Measurements from ENCODE around the gene MESD. TPM values are rescaled to one million over a fixed set of nuclear protein-coding genes. Genes with fewer than 3 reads are reported as not detected.

Gene MESD
- total RNA-seq, 3 donors from 2014 or later (not counting 1 experiment from before 2014, with no cell fraction given): 14.7 to 26.0 (median 24.5) TPM

- Histone ChIP-seq H3K4me1 (ENCODE audit: control insufficient read depth, insufficient read depth, low read length) (peaks cover 16% of the 10 kb centered on the region), H3K9me3 (ENCODE audit: control insufficient read depth, insufficient read depth, low read length) (no peaks in the 10 kb centered on the region), H3K36me3 (ENCODE audit: control insufficient read depth, insufficient read depth, low read length) (no peaks in the 10 kb centered on the region), H3K27ac (ENCODE audit: low read length) (no peak overlapping the region), H3K27me3 (ENCODE audit: control insufficient read depth, insufficient read depth, low read length) (no peaks in the 10 kb centered on the region), H3K4me3 (ENCODE audit: low read length) (no peak overlapping the region)
- no peak for TF ChIP-seq CTCF (IDR thresholded peaks at IDR 0.05)
- Mint-ChIP-seq H3K27me3 (ENCODE audit: low read depth in 2 of 2) (no peaks in the 10 kb centered on the region), H3K4me3 (peak overlapping the region; percentile 6), H3K9me3 (no peaks in the 10 kb centered on the region), H3K36me3 (no peaks in the 10 kb centered on the region), H3K27ac (no peak overlapping the region), H3K4me1 (peaks cover 34 to 36% of the 10 kb centered on the region in 2 donors)
- ATAC-seq (no peak), DNase-seq (no peak)
- 69% methylated on average over 1 of the region's 1 CpG for WGBS (ENCODE audit: insufficient coverage)
- intact Hi-C loops (cut with micrococcal nuclease): loop anchor here (1.0 kb wide), 1 partner anchor 9 kb away; the partner anchor contains the start of gene TLNRD1
Measured at GRCh38 chr15:80990955-80991354, 1.3 kb upstream of the MESD start.

GRCh38 chr15:80989081-80989517 lies 520 bp downstream of the MESD start:
- Mint-ChIP-seq H3K27ac (peak overlapping the region; percentile 94 to 95), H3K36me3 (no peaks in the 10 kb centered on the region), H3K4me3 (peak overlapping the region; percentile 95), H3K9me3 (no peaks in the 10 kb centered on the region), H3K27me3 (ENCODE audit: low read depth in 2 of 2) (no peaks in the 10 kb centered on the region), H3K4me1 (peaks cover 44 to 50% of the 10 kb centered on the region in 2 donors)
- peak overlapping the region; percentile 84 for H3K4me3 ChIP-seq (ENCODE audit: low read length)
- H3K36me3 ChIP-seq (ENCODE audit: control insufficient read depth, insufficient read depth, low read length): no peaks in the 10 kb centered on the region
- no peaks in the 10 kb centered on the region for H3K9me3 ChIP-seq (ENCODE audit: control insufficient read depth, insufficient read depth, low read length)
- no peak for TF ChIP-seq CTCF (IDR thresholded peaks at IDR 0.05)
- H3K27me3 ChIP-seq (ENCODE audit: control insufficient read depth, insufficient read depth, low read length): no peaks in the 10 kb centered on the region
- WGBS (ENCODE audit: insufficient coverage): 0% methylated on average over 6 of the region's 7 CpGs
- H3K4me1 ChIP-seq (ENCODE audit: control insufficient read depth, insufficient read depth, low read length): peaks cover 19% of the 10 kb centered on the region
- intact Hi-C loops (cut with micrococcal nuclease): no loop called here
- peak overlapping the region; percentile 81 for H3K27ac ChIP-seq (ENCODE audit: low read length)
- DNase-seq (peak in 1 of 2 donors; percentile 13), ATAC-seq (no peak)

GRCh38 chr15:80988148-80988796 lies 1.3 kb downstream of the MESD start:
- Mint-ChIP-seq H3K4me3 (peak overlapping the region; percentile 95), H3K27me3 (ENCODE audit: low read depth in 2 of 2) (no peaks in the 10 kb centered on the region), H3K27ac (peak overlapping the region; percentile 94 to 95), H3K36me3 (no peaks in the 10 kb centered on the region), H3K9me3 (no peaks in the 10 kb centered on the region), H3K4me1 (peaks cover 49 to 55% of the 10 kb centered on the region in 2 donors)
- intact Hi-C loops (cut with micrococcal nuclease): no loop called here
- no peak for DNase-seq
- no peak for ATAC-seq
- Histone ChIP-seq H3K4me3 (ENCODE audit: low read length) (no peak overlapping the region), H3K27ac (ENCODE audit: low read length) (no peak overlapping the region), H3K36me3 (ENCODE audit: control insufficient read depth, insufficient read depth, low read length) (no peaks in the 10 kb centered on the region), H3K27me3 (ENCODE audit: control insufficient read depth, insufficient read depth, low read length) (no peaks in the 10 kb centered on the region), H3K4me1 (ENCODE audit: control insufficient read depth, insufficient read depth, low read length) (peaks cover 19% of the 10 kb centered on the region), H3K9me3 (ENCODE audit: control insufficient read depth, insufficient read depth, low read length) (no peaks in the 10 kb centered on the region)
- WGBS (ENCODE audit: insufficient coverage): 79% methylated on average over 8 of the region's 8 CpGs
- no peak for TF ChIP-seq CTCF (IDR thresholded peaks at IDR 0.05)

- intact Hi-C loops (cut with micrococcal nuclease): no loop called here
- Mint-ChIP-seq H3K4me1 (peaks cover 59 to 65% of the 10 kb centered on the region in 2 donors), H3K4me3 (no peak overlapping the region), H3K36me3 (no peaks in the 10 kb centered on the region), H3K9me3 (no peaks in the 10 kb centered on the region), H3K27ac (no peak overlapping the region), H3K27me3 (ENCODE audit: low read depth in 2 of 2) (no peaks in the 10 kb centered on the region)
- Histone ChIP-seq H3K4me1 (ENCODE audit: control insufficient read depth, insufficient read depth, low read length) (peaks cover 19% of the 10 kb centered on the region), H3K9me3 (ENCODE audit: control insufficient read depth, insufficient read depth, low read length) (no peaks in the 10 kb centered on the region), H3K4me3 (ENCODE audit: low read length) (no peak overlapping the region), H3K27ac (ENCODE audit: low read length) (no peak overlapping the region), H3K36me3 (ENCODE audit: control insufficient read depth, insufficient read depth, low read length) (peaks cover 4% of the 10 kb centered on the region), H3K27me3 (ENCODE audit: control insufficient read depth, insufficient read depth, low read length) (no peaks in the 10 kb centered on the region)
- 100% methylated on average over 1 of the region's 1 CpG for WGBS (ENCODE audit: insufficient coverage)
- TF ChIP-seq CTCF (IDR thresholded peaks at IDR 0.05): no peak
- ATAC-seq (no peak), DNase-seq (no peak)
Measured at GRCh38 chr15:80986487-80986886, 3.1 kb downstream of the MESD start.

All from natural killer cell (primary cell).